Epithelial cell of umbilical artery (primary cell): Measurements from ENCODE around the gene LRFN2. TPM values are rescaled to one million over a fixed set of nuclear protein-coding genes. Genes with fewer than 3 reads are reported as not detected.

Source experiments
- total RNA-seq: library from RNA; depleted of rRNA; stranded (reverse); fragments of >200 nt; gene quantifications from 2 replicates; pipeline ENCODE4 v1.2.3, GENCODE V29; 2014

Gene LRFN2
- not detected in 2 replicates for total RNA-seq

GRCh38 chr6:40587240-40588069 lies at the start of gene LRFN2:
Gene LRFN2 (minus strand): TSS chr6:40587364.

